SK-N-SH (cell line): ENCODE data around the gene TPD52L1. TPM values are rescaled to one million over a fixed set of nuclear protein-coding genes. Genes with fewer than 3 reads are reported as not detected.

Source experiments
- CTCF ChIA-PET: fragments of 300-600, 350-600 bp; formaldehyde crosslinking; extraction: SDS; loops from one replicate; lab custom pipeline; 2021; lab: Yijun Ruan, JAX
- POLR2A ChIA-PET: fragments of 350-600 bp; sonication (Branson Sonifier 250); formaldehyde crosslinking; extraction: SDS; loops from one replicate; lab custom pipeline; 2020; ENCODE audit warnings: antibody characterized with exemption, inconsistent platforms; lab: Yijun Ruan, JAX
- DNase-seq: peaks from one replicate; pipeline ENCODE4 v3.0.0; 2012
- H2AFZ ChIP-seq: fragments of 200-600 bp; sonication (generic); 2 replicates; pipeline ENCODE4 v1.8.1; 2016; ENCODE audit warnings: antibody characterized with exemption, mild to moderate bottlenecking, low read depth
- H3F3A ChIP-seq: fragments of 200-600 bp; sonication (generic); replicated peaks from 2 replicates; pipeline ENCODE3; 2016; ENCODE audit warnings: antibody characterized with exemption, mild to moderate bottlenecking; ENCODE audit not compliant: insufficient read depth
- H3K27ac ChIP-seq, 2 experiments: fragments of 200-500 bp in 1 of 2; fragments of 200-600 bp in 1 of 2; sonication (Bioruptor generic) in 1 of 2; sonication (generic), shearing (Covaris generic) in 1 of 2; 2 replicates each; pipeline versions ENCODE4 v1.5.1 to v1.6.1; 2014 to 2016; ENCODE audit warnings: low read depth in 2 of 2, inconsistent platforms in 1 of 2, low read length in 1 of 2, mild to moderate bottlenecking in 1 of 2, mixed read lengths in 1 of 2
- H3K27me3 ChIP-seq: fragments of 200-600 bp; sonication (generic), shearing (Covaris generic); 2 replicates; pipeline ENCODE4 v1.6.1; 2016; ENCODE audit warnings: mixed run types; ENCODE audit not compliant: insufficient read depth
- H3K36me3 ChIP-seq, 2 experiments: fragments of 200-500 bp in 1 of 2; fragments of 200-600 bp in 1 of 2; sonication (Bioruptor generic) in 1 of 2; sonication (generic) in 1 of 2; replicated peaks in 1 of 2; 2 replicates each; pipeline versions ENCODE3 to v1.5.1; 2014 to 2016; ENCODE audit warnings: low read length in 1 of 2, mild to moderate bottlenecking in 1 of 2; ENCODE audit not compliant: insufficient read depth in 2 of 2, control insufficient read depth in 1 of 2
- H3K4me1 ChIP-seq, 2 experiments: fragments of 200-500 bp in 1 of 2; fragments of 200-600 bp in 1 of 2; sonication (Bioruptor generic) in 1 of 2; sonication (generic), shearing (Covaris generic) in 1 of 2; 2 replicates each; pipeline versions ENCODE4 v1.5.1 to v1.6.1; 2014 to 2016; ENCODE audit warnings: low read depth in 1 of 2, low read length in 1 of 2, mixed run types in 1 of 2; ENCODE audit not compliant: insufficient read depth in 2 of 2, control insufficient read depth in 1 of 2
- H3K4me2 ChIP-seq: fragments of 200-600 bp; sonication (generic), shearing (Covaris generic); 2 replicates; pipeline ENCODE4 v1.6.1; 2017; ENCODE audit warnings: mixed run types
- H3K4me3 ChIP-seq, 2 experiments: fragments of 200-500 bp in 1 of 2; fragments of 200-600 bp in 1 of 2; sonication (Bioruptor generic) in 1 of 2; sonication (generic), shearing (Covaris generic) in 1 of 2; 2 replicates each; pipeline versions ENCODE4 v1.5.1 to v1.8.1; 2014 to 2016; ENCODE audit warnings: low read depth in 2 of 2, inconsistent platforms in 1 of 2, low read length in 1 of 2, mild to moderate bottlenecking in 1 of 2, mixed read lengths in 1 of 2, moderate library complexity in 1 of 2
- H3K79me2 ChIP-seq: fragments of 200-600 bp; sonication (generic); 2 replicates; pipeline ENCODE4 v1.8.1; 2017; ENCODE audit warnings: mild to moderate bottlenecking; ENCODE audit not compliant: insufficient read depth
- H3K9ac ChIP-seq: fragments of 200-600 bp; sonication (generic); 2 replicates; pipeline ENCODE4 v1.6.1; 2017; ENCODE audit warnings: mixed run types
- H3K9me2 ChIP-seq: fragments of 200-600 bp; sonication (generic); 2 replicates; pipeline ENCODE4 v1.6.1; 2017; ENCODE audit warnings: mixed run types
- H3K9me3 ChIP-seq: fragments of 200-600 bp; sonication (generic); 2 replicates; pipeline ENCODE4 v1.6.1; 2017; ENCODE audit warnings: mixed run types, mild to moderate bottlenecking, moderate library complexity
- H4K20me1 ChIP-seq: fragments of 200-600 bp; sonication (generic); 2 replicates; pipeline ENCODE4 v1.6.1; 2017; ENCODE audit warnings: mild to moderate bottlenecking, mixed run types; ENCODE audit not compliant: insufficient read depth
- ELF1 ChIP-seq: IDR thresholded peaks from 2 replicates; pipeline ENCODE4 v1.4.0; 2012
- EP300 ChIP-seq, 2 experiments: IDR thresholded peaks; 2 replicates each; pipeline versions ENCODE4 v1.4.0 to v1.6.1; 2012; ENCODE audit warnings: borderline replicate concordance in 1 of 2, low read depth in 1 of 2, low read length in 1 of 2
- EZH2phosphoT487 ChIP-seq: fragments of 200-600 bp; sonication (generic); IDR thresholded peaks from 2 replicates; pipeline ENCODE4 v1.6.1; 2017; ENCODE audit warnings: low read depth, mixed run types, mild to moderate bottlenecking, antibody characterized with exemption, moderate library complexity, borderline replicate concordance
- FOSL2 ChIP-seq: IDR thresholded peaks from 2 replicates; pipeline ENCODE4 v1.4.0; 2012; ENCODE audit warnings: low read depth, mild to moderate bottlenecking, moderate library complexity, borderline replicate concordance
- FOXJ3 ChIP-seq: sonication (generic); formaldehyde crosslinking; IDR thresholded peaks from 2 replicates; pipeline ENCODE4 v1.5.1; 2020; ENCODE audit warnings: mild to moderate bottlenecking, missing genetic modification reagents
- FOXM1 ChIP-seq: IDR thresholded peaks from 2 replicates; pipeline ENCODE4 v1.4.0; 2012; ENCODE audit warnings: low read depth, mild to moderate bottlenecking
- GABPA ChIP-seq: IDR thresholded peaks from 2 replicates; pipeline ENCODE4 v1.4.0; 2012; ENCODE audit warnings: low read depth, mild to moderate bottlenecking
- GATA2 ChIP-seq: sonication (generic); formaldehyde crosslinking; IDR thresholded peaks from 2 replicates; pipeline ENCODE4 v1.5.0; 2020; ENCODE audit warnings: mild to moderate bottlenecking, missing genetic modification reagents
- MAX ChIP-seq: IDR thresholded peaks from 2 replicates; pipeline ENCODE4 v1.4.0; 2012; ENCODE audit warnings: low read depth
- MEF2A ChIP-seq: IDR thresholded peaks from 2 replicates; pipeline ENCODE4 v1.4.0; 2012; ENCODE audit warnings: low read depth, borderline replicate concordance
- MXI1 ChIP-seq: IDR thresholded peaks from 2 replicates; pipeline ENCODE4 v1.6.1; 2012; ENCODE audit warnings: mild to moderate bottlenecking, low read depth, low read length, improper control_type of control experiment
- RAD21 ChIP-seq: IDR thresholded peaks from 2 replicates; pipeline ENCODE4 v1.6.1; 2012; ENCODE audit warnings: mild to moderate bottlenecking, low read length
- RFX5 ChIP-seq: IDR thresholded peaks from 2 replicates; pipeline ENCODE4 v1.6.1; 2012; ENCODE audit warnings: mild to moderate bottlenecking, improper control_type of control experiment, low read length
- SMC3 ChIP-seq: IDR thresholded peaks from 2 replicates; pipeline ENCODE4 v1.6.1; 2012; ENCODE audit warnings: low read depth, low read length, improper control_type of control experiment
- TCF12 ChIP-seq: IDR thresholded peaks from 2 replicates; pipeline ENCODE4 v1.4.0; 2012
- TEAD4 ChIP-seq: IDR thresholded peaks from 2 replicates; pipeline ENCODE4 v1.4.0; 2012; ENCODE audit warnings: mild to moderate bottlenecking, borderline replicate concordance; ENCODE audit not compliant: insufficient read depth
- YY1 ChIP-seq: IDR thresholded peaks from 2 replicates; pipeline ENCODE4 v1.4.0; 2012; ENCODE audit warnings: low read depth, mild to moderate bottlenecking
- ZBTB33 ChIP-seq: IDR thresholded peaks from 2 replicates; pipeline ENCODE4 v1.4.0; 2012; ENCODE audit warnings: low read depth, borderline replicate concordance
- WGBS: methylation state at CpG from one replicate; pipeline ENCODE4 v1.1.6; 2017; ENCODE audit warnings: low lambda C conversion rate; 5-methylcytosine and 5-hydroxymethylcytosine counted together
- polyA plus RNA-seq, 3 experiments: library from polyadenylated mRNA; depleted of rRNA; stranded (reverse); fragments of >200 nt; gene quantifications; 2 replicates each; pipeline ENCODE4 v1.2.3, GENCODE V29; 2012
- TF ChIP-seq, protein P1 (sequence below): fragments of 150-350 bp; IDR thresholded peaks from 2 replicates; pipeline ENCODE4 v1.6.1; 2017; ENCODE audit warnings: antibody characterized with exemption, low read length, low read depth, borderline replicate concordance
- TF ChIP-seq, protein P2 (sequence below): IDR thresholded peaks from 2 replicates; pipeline ENCODE4 v1.4.0; 2012; ENCODE audit warnings: low read depth, borderline replicate concordance

TPD52L1 gene
- polyA plus RNA-seq, 1 of the 3 experiments (the other 2 are of a cell fraction) = 0.13 TPM

DNA sequence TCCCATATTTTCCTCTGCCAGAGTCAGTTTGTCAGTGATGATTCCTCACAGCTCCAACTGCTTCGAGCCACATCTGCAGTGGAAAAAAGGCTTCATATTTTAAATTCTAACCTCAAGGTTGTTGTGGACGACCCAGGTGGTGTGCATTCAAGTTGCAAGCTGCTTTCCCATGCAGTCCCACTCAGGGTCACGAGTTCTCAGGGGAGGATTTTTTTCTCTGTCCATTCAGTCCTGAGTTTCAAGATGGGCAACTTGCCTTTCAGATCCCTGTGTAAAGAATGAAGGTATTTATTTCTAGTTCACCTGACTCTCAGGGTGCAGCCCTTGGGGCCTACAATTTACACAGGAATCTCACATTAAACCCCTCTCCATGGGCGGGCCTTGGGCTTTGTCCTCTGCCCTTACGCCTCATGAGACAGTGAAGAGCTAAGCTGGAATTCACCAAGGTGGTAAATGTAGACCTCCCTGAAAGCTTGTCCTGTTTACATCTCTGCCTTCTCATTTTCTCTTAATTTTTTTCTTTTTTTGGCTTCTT, 65.9 kb downstream of the TPD52L1 start:
- no peaks in the 10 kb centered on the region for H3K9me2 ChIP-seq
- TF ChIP-seq ELF1 = no peak
- TF ChIP-seq GATA2 (CRISPR knock-in tag) = no peak
- TF ChIP-seq GABPA = no peak
- no peak for TF ChIP-seq TCF12
- no peak for TF ChIP-seq EZH2phosphoT487
- no peak for TF ChIP-seq FOSL2
- no peak for TF ChIP-seq TEAD4
- no peak for TF ChIP-seq FOXM1
- no peak for TF ChIP-seq RFX5
- no peak for TF ChIP-seq EP300 (IDR thresholded peaks at IDR 0.05; ENCODE audit: borderline replicate concordance in 1 of 2, low read depth in 1 of 2, low read length in 1 of 2)
- TF ChIP-seq RAD21 = no peak
- TF ChIP-seq, all 33 proteins: peak for 0
- ChIA-PET POLR2A (no interaction called here), CTCF (interaction anchor here (1.6 kb wide), 1 partner anchor 27 kb away, joined by 4 read pairs; no protein-coding TSS in a partner anchor)
- no peak for DNase-seq
- H3K9ac ChIP-seq = no peak overlapping the region
- H3K4me3 ChIP-seq = no peak overlapping the region
- H3K4me2 ChIP-seq = no peak overlapping the region
- H3F3A ChIP-seq = no peaks in the 10 kb centered on the region
- H3K27me3 ChIP-seq = peaks cover 16% of the 10 kb centered on the region; the same call in 1 of the 2 replicates
- no peaks in the 10 kb centered on the region for H4K20me1 ChIP-seq
- WGBS = 12% methylated on average over 5 of the region's 5 CpGs
- H3K4me1 ChIP-seq = no peaks in the 10 kb centered on the region
- no peaks in the 10 kb centered on the region for H3K79me2 ChIP-seq
- no peak overlapping the region for H2AFZ ChIP-seq
- H3K36me3 ChIP-seq = no peaks in the 10 kb centered on the region
- H3K27ac ChIP-seq = no peak overlapping the region
- no peaks in the 10 kb centered on the region for H3K9me3 ChIP-seq

- H4K20me1 ChIP-seq = no peaks in the 10 kb centered on the region
- no peak overlapping the region for H3K9ac ChIP-seq
- no peaks in the 10 kb centered on the region for H3K4me1 ChIP-seq
- H3K27me3 ChIP-seq = peaks cover 10% of the 10 kb centered on the region; the same call in 1 of the 2 replicates
- no peaks in the 10 kb centered on the region for H3K9me2 ChIP-seq
- H3K27ac ChIP-seq = no peak overlapping the region
- no peak overlapping the region for H3K4me3 ChIP-seq
- no peak for DNase-seq
- TF ChIP-seq YY1 (no peak), RFX5 (no peak), TCF12 (no peak), MAX (no peak), EP300 (IDR thresholded peaks at IDR 0.05; ENCODE audit: borderline replicate concordance in 1 of 2, low read depth in 1 of 2, low read length in 1 of 2) (no peak), ELF1 (no peak), MEF2A (no peak), RAD21 (no peak), MXI1 (no peak), SMC3 (no peak), ZBTB33 (no peak), FOXJ3 (CRISPR knock-in tag) (no peak), GATA2 (CRISPR knock-in tag) (no peak), GABPA (no peak)
- TF ChIP-seq, protein P1, sequence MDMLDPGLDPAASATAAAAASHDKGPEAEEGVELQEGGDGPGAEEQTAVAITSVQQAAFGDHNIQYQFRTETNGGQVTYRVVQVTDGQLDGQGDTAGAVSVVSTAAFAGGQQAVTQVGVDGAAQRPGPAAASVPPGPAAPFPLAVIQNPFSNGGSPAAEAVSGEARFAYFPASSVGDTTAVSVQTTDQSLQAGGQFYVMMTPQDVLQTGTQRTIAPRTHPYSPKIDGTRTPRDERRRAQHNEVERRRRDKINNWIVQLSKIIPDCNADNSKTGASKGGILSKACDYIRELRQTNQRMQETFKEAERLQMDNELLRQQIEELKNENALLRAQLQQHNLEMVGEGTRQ = no peak
- TF ChIP-seq, protein P2, sequence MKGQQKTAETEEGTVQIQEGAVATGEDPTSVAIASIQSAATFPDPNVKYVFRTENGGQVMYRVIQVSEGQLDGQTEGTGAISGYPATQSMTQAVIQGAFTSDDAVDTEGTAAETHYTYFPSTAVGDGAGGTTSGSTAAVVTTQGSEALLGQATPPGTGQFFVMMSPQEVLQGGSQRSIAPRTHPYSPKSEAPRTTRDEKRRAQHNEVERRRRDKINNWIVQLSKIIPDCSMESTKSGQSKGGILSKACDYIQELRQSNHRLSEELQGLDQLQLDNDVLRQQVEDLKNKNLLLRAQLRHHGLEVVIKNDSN = no peak
- POLR2A ChIA-PET = no interaction called here
- no peaks in the 10 kb centered on the region for H3K36me3 ChIP-seq
- H3K9me3 ChIP-seq = no peaks in the 10 kb centered on the region
- CTCF ChIA-PET = interaction anchor here (0.7 kb wide), 1 partner anchor 106 kb away, joined by 3 read pairs; no protein-coding TSS in a partner anchor
- no peaks in the 10 kb centered on the region for H3F3A ChIP-seq
- H2AFZ ChIP-seq = no peak overlapping the region
- WGBS = 10% methylated on average over 2 of the region's 2 CpGs
- no peaks in the 10 kb centered on the region for H3K79me2 ChIP-seq
- H3K4me2 ChIP-seq = no peak overlapping the region
Measured at GRCh38 chr6:125220712-125221111, 67.1 kb downstream of the TPD52L1 start.
